DOHH2 (cell line): ENCODE measurements around the gene ENTPD7.
A peak's percentile ranks its signal among the peaks of the same experiment; 100 is the strongest.

Experiments used
- H3F3A ChIP-seq: fragments of 200-600 bp; sonication (generic), shearing (Covaris generic); 2 replicates; pipeline ENCODE4 v1.6.0; 2016; ENCODE audit warnings: antibody characterized with exemption, mild to moderate bottlenecking; ENCODE audit not compliant: control insufficient read depth, insufficient read depth
- H3K27ac ChIP-seq: fragments of 200-600 bp; sonication (generic); 2 replicates; pipeline ENCODE4 v1.5.1; 2014; ENCODE audit warnings: low read depth, mild to moderate bottlenecking, low read length, moderate library complexity
- H3K27me3 ChIP-seq: fragments of 200-600 bp; sonication (generic); 2 replicates; pipeline ENCODE4 v1.6.1; 2014; ENCODE audit warnings: mild to moderate bottlenecking, low read length, mixed read lengths; ENCODE audit not compliant: control insufficient read depth
- H3K36me3 ChIP-seq: fragments of 200-600 bp; sonication (generic); 2 replicates; pipeline ENCODE4 v1.6.1; 2014; ENCODE audit warnings: mild to moderate bottlenecking, low read length, moderate library complexity, mixed read lengths; ENCODE audit not compliant: control insufficient read depth
- H3K4me1 ChIP-seq: fragments of 200-600 bp; sonication (generic); 2 replicates; pipeline ENCODE4 v1.6.1; 2014; ENCODE audit warnings: mild to moderate bottlenecking, low read length, mixed read lengths; ENCODE audit not compliant: control insufficient read depth
- H3K4me2 ChIP-seq: fragments of 200-600 bp; sonication (generic); 2 replicates; pipeline ENCODE4 v1.6.0; 2014; ENCODE audit warnings: mild to moderate bottlenecking, low read length, moderate library complexity
- H3K4me3 ChIP-seq: fragments of 200-600 bp; sonication (generic); 2 replicates; pipeline ENCODE4 v1.5.1; 2014; ENCODE audit warnings: mild to moderate bottlenecking, low read length, mixed read lengths
- H3K79me2 ChIP-seq: fragments of 200-600 bp; sonication (generic); 2 replicates; pipeline ENCODE4 v1.6.1; 2014; ENCODE audit warnings: mild to moderate bottlenecking, low read length, mixed read lengths; ENCODE audit not compliant: control insufficient read depth
- H3K9me2 ChIP-seq: fragments of 200-600 bp; sonication (generic); replicated peaks from 2 replicates; pipeline ENCODE4 v1.6.1; 2014; ENCODE audit warnings: mild to moderate bottlenecking, low read length, mixed read lengths; ENCODE audit not compliant: control insufficient read depth
- H3K9me3 ChIP-seq: fragments of 200-600 bp; sonication (generic); 2 replicates; pipeline ENCODE4 v1.6.1; 2014; ENCODE audit warnings: antibody characterized with exemption, low read length, mixed read lengths; ENCODE audit not compliant: control insufficient read depth, insufficient read depth
- H4K20me1 ChIP-seq: fragments of 200-600 bp; sonication (generic); 2 replicates; pipeline ENCODE4 v1.6.0; 2014; ENCODE audit warnings: low read depth, mild to moderate bottlenecking, antibody characterized with exemption, low read length, moderate library complexity; ENCODE audit not compliant: control insufficient read depth, insufficient read depth
- EZH2phosphoT487 ChIP-seq: fragments of 200-600 bp; sonication (generic); IDR thresholded peaks from 2 replicates; pipeline ENCODE4 v1.6.1; 2017; ENCODE audit warnings: borderline replicate concordance, mild to moderate bottlenecking, antibody characterized with exemption, low read length, moderate library complexity, mixed read lengths
- TF ChIP-seq, protein P1 (sequence below): fragments of 200-600 bp; sonication (generic); IDR thresholded peaks from one replicate; pipeline ENCODE4 v1.5.1; 2014; ENCODE audit warnings: antibody characterized with exemption, mild to moderate bottlenecking, low read depth, low read length; ENCODE audit not compliant: poor library complexity, severe bottlenecking

ENTPD7 gene

DNA sequence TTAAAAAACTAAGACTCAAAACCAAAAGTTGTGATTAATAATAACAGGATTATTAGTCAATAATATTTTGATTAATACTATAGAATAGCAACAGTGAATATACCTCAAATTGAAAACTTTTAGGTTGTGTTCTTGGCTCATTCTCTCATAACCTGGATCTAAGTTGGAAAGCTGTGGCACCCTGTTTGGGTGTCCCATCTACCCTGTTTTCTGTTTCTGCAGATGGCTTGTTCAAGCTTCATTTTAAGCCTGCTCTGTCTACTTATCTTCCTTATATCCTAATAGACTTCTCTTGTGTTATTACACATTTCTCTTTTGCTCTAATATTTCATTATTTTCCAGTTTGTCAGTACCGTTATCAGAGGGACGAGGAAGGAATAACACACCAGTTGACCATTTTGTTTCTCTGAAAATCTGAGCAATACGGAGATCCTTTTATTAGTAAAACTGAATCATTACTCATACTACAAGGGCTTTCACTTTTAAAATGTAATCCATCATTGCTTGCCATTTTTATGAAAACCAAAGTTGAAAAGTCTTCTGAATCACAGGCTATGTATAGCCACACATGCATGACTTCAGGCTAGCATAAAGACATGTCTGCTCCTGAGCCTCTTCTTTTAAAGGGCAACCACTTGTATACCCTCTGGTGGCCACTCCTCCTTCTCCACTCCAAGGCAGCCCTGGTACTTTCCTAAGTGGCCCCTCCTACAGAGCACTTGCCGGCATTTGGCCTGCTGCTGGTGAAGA is 50.3 kb downstream of the ENTPD7 start:
- Histone ChIP-seq H3K27ac (no peak overlapping the region), H3K4me3 (no peak overlapping the region), H3K36me3 (peaks cover 32% of the 10 kb centered on the region), H3K79me2 (no peaks in the 10 kb centered on the region), H3K4me1 (no peaks in the 10 kb centered on the region), H3K9me3 (no peaks in the 10 kb centered on the region), H3K4me2 (no peak overlapping the region), H3K9me2 (no peaks in the 10 kb centered on the region), H3K27me3 (no peaks in the 10 kb centered on the region), H4K20me1 (no peaks in the 10 kb centered on the region), H3F3A (no peaks in the 10 kb centered on the region)
- TF ChIP-seq, protein P1, sequence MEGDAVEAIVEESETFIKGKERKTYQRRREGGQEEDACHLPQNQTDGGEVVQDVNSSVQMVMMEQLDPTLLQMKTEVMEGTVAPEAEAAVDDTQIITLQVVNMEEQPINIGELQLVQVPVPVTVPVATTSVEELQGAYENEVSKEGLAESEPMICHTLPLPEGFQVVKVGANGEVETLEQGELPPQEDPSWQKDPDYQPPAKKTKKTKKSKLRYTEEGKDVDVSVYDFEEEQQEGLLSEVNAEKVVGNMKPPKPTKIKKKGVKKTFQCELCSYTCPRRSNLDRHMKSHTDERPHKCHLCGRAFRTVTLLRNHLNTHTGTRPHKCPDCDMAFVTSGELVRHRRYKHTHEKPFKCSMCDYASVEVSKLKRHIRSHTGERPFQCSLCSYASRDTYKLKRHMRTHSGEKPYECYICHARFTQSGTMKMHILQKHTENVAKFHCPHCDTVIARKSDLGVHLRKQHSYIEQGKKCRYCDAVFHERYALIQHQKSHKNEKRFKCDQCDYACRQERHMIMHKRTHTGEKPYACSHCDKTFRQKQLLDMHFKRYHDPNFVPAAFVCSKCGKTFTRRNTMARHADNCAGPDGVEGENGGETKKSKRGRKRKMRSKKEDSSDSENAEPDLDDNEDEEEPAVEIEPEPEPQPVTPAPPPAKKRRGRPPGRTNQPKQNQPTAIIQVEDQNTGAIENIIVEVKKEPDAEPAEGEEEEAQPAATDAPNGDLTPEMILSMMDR, result no peak
- TF ChIP-seq EZH2phosphoT487, result no peak

DNA sequence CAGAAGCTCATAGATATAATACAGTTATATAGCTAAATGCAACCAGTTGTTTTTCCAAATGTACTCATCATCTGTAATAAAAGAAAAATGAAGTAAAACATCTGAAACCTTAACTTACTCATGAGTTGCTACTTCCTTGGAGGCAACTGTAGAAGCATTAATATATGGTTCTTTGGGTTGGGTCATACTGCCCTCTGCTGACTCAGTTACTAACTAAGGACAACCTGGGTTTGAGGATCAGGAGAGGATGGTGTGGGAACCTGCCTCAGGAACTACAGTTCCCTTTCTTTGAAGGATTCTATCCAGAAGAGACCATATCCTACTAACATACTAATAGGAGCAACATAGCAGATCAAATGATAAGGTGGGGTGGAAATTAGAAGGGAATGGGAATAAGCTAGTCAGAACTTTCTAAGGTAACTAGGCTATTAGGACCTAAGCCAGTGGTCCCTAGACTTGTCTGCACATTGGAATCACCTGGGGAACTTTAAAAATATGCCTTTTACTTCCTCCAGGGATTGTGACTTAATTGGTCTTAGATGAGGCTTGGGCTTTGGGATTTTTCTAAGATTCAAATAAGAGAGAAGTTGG is 51.9 kb downstream of the ENTPD7 start:
- H3K4me2 ChIP-seq, result no peak overlapping the region
- H4K20me1 ChIP-seq, result no peaks in the 10 kb centered on the region
- H3K4me3 ChIP-seq, result no peak overlapping the region
- TF ChIP-seq, protein P1, result peak; percentile 63
- no peak for TF ChIP-seq EZH2phosphoT487
- no peak overlapping the region for H3K27ac ChIP-seq
- H3F3A ChIP-seq, result no peaks in the 10 kb centered on the region
- H3K36me3 ChIP-seq, result peaks cover 40% of the 10 kb centered on the region
- no peaks in the 10 kb centered on the region for H3K4me1 ChIP-seq
- H3K9me3 ChIP-seq, result no peaks in the 10 kb centered on the region
- no peaks in the 10 kb centered on the region for H3K9me2 ChIP-seq
- H3K79me2 ChIP-seq, result no peaks in the 10 kb centered on the region
- no peaks in the 10 kb centered on the region for H3K27me3 ChIP-seq

DNA sequence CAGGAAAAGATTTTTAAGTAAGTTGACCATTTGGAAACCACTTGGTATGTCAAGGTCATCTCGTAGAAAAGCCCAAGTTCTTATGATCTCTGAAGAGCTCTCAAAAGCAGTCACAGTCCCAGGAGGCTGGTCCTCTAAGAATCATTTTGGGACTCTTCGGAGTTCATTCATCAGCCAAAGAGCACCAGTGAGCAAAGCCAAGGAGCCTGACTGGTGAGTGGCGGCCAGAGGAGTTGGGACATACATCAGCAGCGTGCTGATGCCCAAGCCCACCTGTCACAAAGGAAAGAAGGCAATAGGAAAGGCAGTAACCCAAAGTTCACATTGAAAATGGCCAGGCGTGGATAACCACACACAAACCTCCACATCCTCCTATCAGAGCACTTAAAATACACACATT is 55.1 kb downstream of the ENTPD7 start:
- Histone ChIP-seq H3K9me3 (no peaks in the 10 kb centered on the region), H3K9me2 (no peaks in the 10 kb centered on the region), H3F3A (no peaks in the 10 kb centered on the region), H3K27ac (no peak overlapping the region), H3K79me2 (no peaks in the 10 kb centered on the region), H3K36me3 (peaks cover 66% of the 10 kb centered on the region), H3K4me3 (no peak overlapping the region), H3K4me1 (no peaks in the 10 kb centered on the region), H3K27me3 (no peaks in the 10 kb centered on the region), H3K4me2 (no peak overlapping the region), H4K20me1 (no peaks in the 10 kb centered on the region)
- TF ChIP-seq, protein P1, result no peak
- no peak for TF ChIP-seq EZH2phosphoT487
